Trophoblast cell (in vitro differentiated cells and primary cell): ENCODE results near the gene MIEF2.

Experiments
- DNase-seq, 2 donors: peaks; one replicate each; pipeline ENCODE4 v3.0.0-alpha.2; 2016
- H2AFZ ChIP-seq: 2 replicates; pipeline ENCODE4 v1.6.1; 2013; ENCODE audit warnings: low read length, moderate library complexity, mild to moderate bottlenecking; ENCODE audit not compliant: insufficient read depth, poor library complexity
- H2AK5ac ChIP-seq: 2 replicates; pipeline ENCODE4 v1.6.1; 2013; ENCODE audit warnings: mild to moderate bottlenecking, low read length
- H2BK120ac ChIP-seq: 2 replicates; pipeline ENCODE4 v1.6.1; 2013; ENCODE audit warnings: low read length, mild to moderate bottlenecking, moderate library complexity; ENCODE audit not compliant: insufficient read depth, poor library complexity
- H2BK12ac ChIP-seq: 2 replicates; pipeline ENCODE4 v1.6.1; 2013; ENCODE audit warnings: mild to moderate bottlenecking, low read length, moderate library complexity
- H2BK5ac ChIP-seq: 2 replicates; pipeline ENCODE4 v1.6.1; 2013; ENCODE audit warnings: low read length, low read depth, moderate library complexity, mild to moderate bottlenecking; ENCODE audit not compliant: poor library complexity
- H3K14ac ChIP-seq: 2 replicates; pipeline ENCODE4 v1.6.1; 2013; ENCODE audit warnings: mild to moderate bottlenecking, low read length
- H3K18ac ChIP-seq: 2 replicates; pipeline ENCODE4 v1.6.1; 2013; ENCODE audit warnings: mild to moderate bottlenecking, low read length
- H3K23ac ChIP-seq: 2 replicates; pipeline ENCODE4 v1.6.1; 2013; ENCODE audit warnings: low read length
- H3K27ac ChIP-seq: 2 replicates; pipeline ENCODE4 v1.5.1; 2013; ENCODE audit warnings: low read depth, mild to moderate bottlenecking, inconsistent platforms, low read length, moderate library complexity
- H3K27me3 ChIP-seq: 2 replicates; pipeline ENCODE4 v1.6.1; 2013; ENCODE audit warnings: inconsistent platforms, mild to moderate bottlenecking, low read length, moderate library complexity; ENCODE audit not compliant: insufficient read depth
- H3K36me3 ChIP-seq, 2 experiments: 1 replicate in 1 of 2; 2 replicates in 1 of 2; pipeline ENCODE4 v1.6.1; 2013; ENCODE audit warnings: low read length in 2 of 2, mild to moderate bottlenecking in 2 of 2, moderate library complexity in 1 of 2; ENCODE audit not compliant: insufficient read depth in 2 of 2, control insufficient read depth in 1 of 2
- H3K4ac ChIP-seq: 2 replicates; pipeline ENCODE4 v1.6.1; 2013; ENCODE audit warnings: low read depth, mild to moderate bottlenecking, low read length, moderate library complexity
- H3K4me1 ChIP-seq, 2 experiments: 1 replicate in 1 of 2; 2 replicates in 1 of 2; pipeline ENCODE4 v1.6.1; 2013; ENCODE audit warnings: low read length in 2 of 2, mild to moderate bottlenecking in 2 of 2, moderate library complexity in 1 of 2; ENCODE audit not compliant: insufficient read depth in 2 of 2, control insufficient read depth in 1 of 2
- H3K4me2 ChIP-seq: 2 replicates; pipeline ENCODE4 v1.6.1; 2013; ENCODE audit warnings: inconsistent platforms, mild to moderate bottlenecking, low read length, moderate library complexity
- H3K4me3 ChIP-seq: 2 replicates; pipeline ENCODE4 v1.5.1; 2013; ENCODE audit warnings: mild to moderate bottlenecking, low read depth, low read length, inconsistent platforms
- H3K79me1 ChIP-seq: one replicate; pipeline ENCODE4 v1.6.1; 2013; ENCODE audit warnings: low read length
- H3K79me2 ChIP-seq: 2 replicates; pipeline ENCODE4 v1.6.1; 2013; ENCODE audit warnings: low read length, mild to moderate bottlenecking; ENCODE audit not compliant: control insufficient read depth, insufficient read depth, poor library complexity
- H3K9ac ChIP-seq: 2 replicates; pipeline ENCODE4 v1.6.1; 2013; ENCODE audit warnings: mild to moderate bottlenecking, low read length
- H3K9me3 ChIP-seq: 2 replicates; pipeline ENCODE4 v1.6.1; 2013; ENCODE audit warnings: low read depth, mild to moderate bottlenecking, control low read depth, inconsistent platforms, low read length; ENCODE audit not compliant: insufficient read depth
- H4K12ac ChIP-seq: 2 replicates; pipeline ENCODE4 v1.6.1; 2013; ENCODE audit warnings: low read depth, mild to moderate bottlenecking, low read length, moderate library complexity
- H4K8ac ChIP-seq: 2 replicates; pipeline ENCODE4 v1.6.1; 2013; ENCODE audit warnings: low read depth, mild to moderate bottlenecking, low read length, moderate library complexity
- H4K91ac ChIP-seq: one replicate; pipeline ENCODE4 v1.6.1; 2013; ENCODE audit warnings: low read depth, mild to moderate bottlenecking, low read length, moderate library complexity
- WGBS: extraction: QIAGEN DNeasy Blood & Tissue Kit; methylation state at CpG from one replicate; pipeline ENCODE4 v1.1.7; 2013; ENCODE audit warnings: missing lambda C conversion rate; ENCODE audit not compliant: insufficient read length, insufficient coverage; ENCODE audit errors: extremely low coverage; 5-methylcytosine and 5-hydroxymethylcytosine counted together

MIEF2 gene

DNA sequence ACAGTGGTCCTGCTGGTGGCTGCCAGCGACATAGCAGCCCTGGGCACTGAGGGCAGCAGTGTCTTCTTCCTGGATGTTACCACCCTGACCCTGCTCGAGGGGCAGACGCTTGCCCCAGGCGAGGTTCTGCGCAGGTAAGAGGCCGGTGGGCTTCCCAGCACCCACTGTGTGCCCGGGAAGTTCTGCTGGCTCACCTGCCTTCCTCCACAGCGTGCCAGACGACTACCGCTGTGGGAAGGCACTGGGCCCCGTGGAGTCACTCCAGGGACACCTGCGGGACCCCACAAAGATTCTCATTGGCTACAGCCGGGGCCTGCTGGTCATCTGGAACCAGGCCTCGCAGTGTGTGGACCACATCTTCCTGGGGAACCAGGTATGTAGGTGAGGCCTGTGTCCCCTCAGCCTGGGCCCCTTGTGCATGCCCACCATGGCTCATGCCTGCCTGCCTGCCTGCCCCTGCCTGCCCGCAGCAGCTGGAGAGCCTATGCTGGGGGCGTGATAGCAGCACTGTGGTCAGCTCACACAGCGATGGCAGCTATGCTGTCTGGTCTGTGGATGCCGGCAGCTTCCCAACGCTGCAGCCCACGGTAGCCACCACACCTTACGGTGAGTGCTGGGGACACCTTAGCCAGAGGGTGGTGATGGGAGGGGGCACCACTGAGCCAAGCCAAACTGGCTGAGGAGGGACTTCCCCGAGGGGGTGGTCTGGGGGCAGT, 26.5 kb upstream of the MIEF2 start:
- peaks cover 68% of the 10 kb centered on the region in 2 experiments for H3K36me3 ChIP-seq
- H3K4me1 ChIP-seq: no peaks in the 10 kb centered on the region
- H3K79me2 ChIP-seq: no peaks in the 10 kb centered on the region
- H2BK12ac ChIP-seq: no peak overlapping the region
- H3K18ac ChIP-seq: no peak overlapping the region
- no peaks in the 10 kb centered on the region for H3K79me1 ChIP-seq
- no peak overlapping the region for H2BK120ac ChIP-seq
- H3K14ac ChIP-seq: no peak overlapping the region
- H3K9me3 ChIP-seq: no peaks in the 10 kb centered on the region
- no peak overlapping the region for H3K9ac ChIP-seq
- no peaks in the 10 kb centered on the region for H3K27me3 ChIP-seq
- H2AFZ ChIP-seq: no peak overlapping the region
- no peak overlapping the region for H3K27ac ChIP-seq
- WGBS: no CpG with 5 or more reads among the region's 22 CpGs
- no peak overlapping the region for H3K4me3 ChIP-seq
- no peak overlapping the region for H4K12ac ChIP-seq
- no peak overlapping the region for H3K4ac ChIP-seq
- no peak for DNase-seq
- H3K4me2 ChIP-seq: no peak overlapping the region
- no peak overlapping the region for H2AK5ac ChIP-seq
- no peak overlapping the region for H3K23ac ChIP-seq
- H4K91ac ChIP-seq: no peak overlapping the region
- no peak overlapping the region for H2BK5ac ChIP-seq
- no peak overlapping the region for H4K8ac ChIP-seq

DNA sequence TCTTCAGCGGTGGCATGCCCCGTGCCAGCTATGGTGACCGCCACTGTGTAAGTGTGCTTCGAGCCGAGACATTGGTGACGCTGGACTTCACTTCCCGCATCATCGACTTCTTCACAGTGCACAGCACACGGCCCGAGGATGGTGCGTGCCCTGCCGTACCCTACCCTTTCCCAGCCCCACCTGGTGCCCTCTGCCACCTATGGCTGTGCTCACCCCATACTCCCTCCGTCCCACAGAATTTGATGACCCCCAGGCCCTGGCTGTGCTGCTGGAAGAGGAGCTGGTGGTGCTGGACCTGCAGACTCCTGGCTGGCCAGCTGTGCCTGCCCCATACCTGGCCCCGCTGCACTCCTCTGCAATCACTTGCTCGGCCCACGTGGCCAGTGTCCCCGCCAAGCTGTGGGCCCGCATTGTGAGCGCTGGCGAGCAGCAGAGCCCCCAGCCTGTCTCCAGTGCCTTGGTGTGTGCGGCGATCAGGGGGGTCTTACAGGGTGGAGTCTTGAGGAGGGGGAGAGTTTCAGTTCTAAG, 25.5 kb upstream of the MIEF2 start:
- H3K4me3 ChIP-seq: no peak overlapping the region

DNA sequence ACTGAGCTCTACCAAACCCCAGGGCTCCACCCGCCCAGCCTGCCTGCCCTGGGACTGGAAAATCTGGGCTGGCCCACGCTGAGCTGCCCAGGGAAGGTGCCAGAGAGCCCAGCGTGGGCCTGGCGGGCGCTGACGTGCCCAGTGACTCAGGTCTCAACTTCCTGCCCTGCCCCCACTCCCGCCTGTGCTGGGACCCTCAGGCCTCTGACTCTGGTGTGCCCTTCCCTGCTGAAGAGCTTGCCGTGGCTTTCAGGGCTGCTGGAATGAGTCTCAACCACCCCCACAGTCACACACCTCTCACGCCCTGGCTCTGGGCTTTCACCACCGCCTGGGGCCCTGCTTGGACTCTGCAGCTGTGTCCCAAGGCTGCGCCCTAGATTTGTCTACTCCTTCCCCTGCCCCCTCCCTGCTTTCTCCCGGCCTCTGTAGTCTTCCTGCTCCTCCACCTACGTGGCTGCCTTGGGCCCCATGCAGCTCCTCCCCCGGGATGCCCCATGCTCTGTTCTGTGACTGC, 24.7 kb upstream of the MIEF2 start:
- no CpG with 5 or more reads among the region's 14 CpGs for WGBS
- no peak overlapping the region for H2BK5ac ChIP-seq

More for the DNA sequence above, 25.5 kb upstream of the MIEF2 start:
- Histone ChIP-seq H3K4me1 (no peaks in the 10 kb centered on the region), H3K27ac (no peak overlapping the region), H3K27me3 (no peaks in the 10 kb centered on the region), H4K91ac (no peak overlapping the region), H2AK5ac (no peak overlapping the region), H3K9ac (no peak overlapping the region), H3K79me1 (no peaks in the 10 kb centered on the region), H3K4ac (no peak overlapping the region), H3K4me2 (no peak overlapping the region), H3K18ac (no peak overlapping the region), H3K14ac (no peak overlapping the region), H2BK5ac (no peak overlapping the region), H3K9me3 (no peaks in the 10 kb centered on the region), H4K8ac (no peak overlapping the region), H3K79me2 (no peaks in the 10 kb centered on the region), H3K23ac (no peak overlapping the region), H2AFZ (no peak overlapping the region), H2BK120ac (no peak overlapping the region), H2BK12ac (no peak overlapping the region), H3K36me3 (peaks cover 69 to 73% of the 10 kb centered on the region in 2 experiments), H4K12ac (no peak overlapping the region)
- no peak for DNase-seq
- WGBS: no CpG with 5 or more reads among the region's 22 CpGs

DNA sequence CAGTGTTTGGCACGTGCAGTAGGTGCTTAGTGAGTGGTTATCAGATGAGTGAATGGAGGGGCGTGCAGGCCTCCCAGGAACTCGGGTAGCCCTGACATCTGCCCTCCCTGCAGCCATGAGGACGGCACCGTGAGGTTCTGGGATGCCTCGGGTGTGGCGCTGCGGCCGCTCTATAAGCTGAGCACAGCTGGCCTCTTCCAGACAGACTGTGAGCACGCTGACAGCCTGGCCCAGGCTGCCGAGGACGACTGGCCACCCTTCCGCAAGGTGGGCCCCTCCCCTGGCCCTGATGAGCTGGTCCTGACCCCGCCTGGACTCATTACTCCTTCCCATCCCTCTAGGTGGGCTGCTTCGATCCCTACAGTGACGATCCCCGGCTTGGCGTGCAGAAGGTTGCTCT, 24.0 kb upstream of the MIEF2 start:
- Histone ChIP-seq H3K14ac (no peak overlapping the region), H3K4me3 (no peak overlapping the region), H3K9ac (no peak overlapping the region), H3K4me2 (no peak overlapping the region), H4K8ac (no peak overlapping the region), H3K23ac (no peak overlapping the region), H3K9me3 (peaks cover 1% of the 10 kb centered on the region), H3K79me2 (no peaks in the 10 kb centered on the region), H2AK5ac (no peak overlapping the region), H3K4me1 (no peaks in the 10 kb centered on the region), H2BK5ac (no peak overlapping the region), H2AFZ (no peak overlapping the region), H2BK120ac (no peak overlapping the region), H3K36me3 (peaks cover 84 to 87% of the 10 kb centered on the region in 2 experiments), H4K91ac (no peak overlapping the region), H3K4ac (no peak overlapping the region), H3K27me3 (no peaks in the 10 kb centered on the region), H4K12ac (no peak overlapping the region), H2BK12ac (no peak overlapping the region), H3K18ac (no peak overlapping the region), H3K27ac (no peak overlapping the region), H3K79me1 (no peaks in the 10 kb centered on the region)
- DNase-seq: no peak
- WGBS: no CpG with 5 or more reads among the region's 18 CpGs

More for the DNA sequence above, 24.7 kb upstream of the MIEF2 start:
- H3K36me3 ChIP-seq: peaks cover 77 to 80% of the 10 kb centered on the region in 2 experiments
- no peak overlapping the region for H2AK5ac ChIP-seq
- H4K91ac ChIP-seq: no peak overlapping the region
- no peak overlapping the region for H3K4ac ChIP-seq
- H3K9ac ChIP-seq: no peak overlapping the region
- H3K27me3 ChIP-seq: no peaks in the 10 kb centered on the region
- H3K18ac ChIP-seq: no peak overlapping the region
- H3K23ac ChIP-seq: no peak overlapping the region
- H2BK12ac ChIP-seq: no peak overlapping the region
- H3K27ac ChIP-seq: no peak overlapping the region
- no peak overlapping the region for H2AFZ ChIP-seq
- H3K9me3 ChIP-seq: no peaks in the 10 kb centered on the region
- H3K14ac ChIP-seq: no peak overlapping the region
- no peak overlapping the region for H3K4me2 ChIP-seq
- H3K79me1 ChIP-seq: no peaks in the 10 kb centered on the region
- H4K12ac ChIP-seq: no peak overlapping the region
- no peak for DNase-seq
- no peaks in the 10 kb centered on the region for H3K4me1 ChIP-seq
- no peak overlapping the region for H4K8ac ChIP-seq
- H3K79me2 ChIP-seq: no peaks in the 10 kb centered on the region
- H3K4me3 ChIP-seq: no peak overlapping the region
- H2BK120ac ChIP-seq: no peak overlapping the region
